Fibroblast of mammary gland (primary cell): ENCODE measurements around the gene FAM13A.
"Not testable (repeated sequence)": the region's sequence is repeated elsewhere in the genome, so short reads cannot be mapped to it uniquely, and the experiment has no call there.

Experiments used
- DNase-seq: peaks from one replicate; pipeline ENCODE4 v3.0.0-alpha.2; 2010; ENCODE audit warnings: low read depth
- H3K4me3 ChIP-seq: 2 replicates; pipeline ENCODE4 v1.5.1; 2011; ENCODE audit warnings: low read depth, mild to moderate bottlenecking, low read length, moderate library complexity; ENCODE audit not compliant: control insufficient read depth
- TF ChIP-seq, protein P1 (sequence below): conservative IDR thresholded peaks from 2 replicates; pipeline ENCODE4 v1.5.1; 2011; ENCODE audit warnings: low read depth, low read length, inconsistent platforms; ENCODE audit not compliant: control insufficient read depth, insufficient read depth

FAM13A gene

DNA sequence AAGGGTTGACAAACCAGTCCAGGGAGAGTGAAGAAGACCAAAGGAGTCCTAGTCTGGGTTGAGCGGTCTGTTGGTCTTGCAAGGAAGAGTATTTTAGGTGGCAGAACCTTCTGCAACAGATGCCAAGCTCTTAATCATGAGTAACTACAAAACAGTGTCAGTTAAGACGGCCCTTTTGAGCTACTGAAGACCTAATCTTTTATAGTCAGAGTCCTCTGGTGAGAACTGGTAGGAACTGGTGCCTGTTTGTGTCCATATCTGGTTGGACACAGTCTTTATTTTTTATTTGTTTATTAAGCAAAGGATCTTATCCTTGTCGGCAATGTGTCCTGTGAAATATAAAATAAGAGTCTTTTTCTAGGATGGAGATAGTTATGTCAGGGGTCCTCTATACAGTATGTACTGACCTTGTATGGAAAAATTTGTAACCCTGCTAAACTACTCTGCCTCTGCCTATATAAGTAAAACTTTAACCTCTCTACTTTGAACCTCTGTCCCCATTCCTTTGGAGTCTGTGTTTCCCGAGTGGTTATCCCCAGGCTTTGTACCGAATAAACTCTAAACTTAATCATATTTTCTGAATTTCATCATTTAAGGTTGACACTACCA, 47.1 kb downstream of the FAM13A start:
- no peak for DNase-seq
- no peak overlapping the region for H3K4me3 ChIP-seq
- TF ChIP-seq, protein P1, sequence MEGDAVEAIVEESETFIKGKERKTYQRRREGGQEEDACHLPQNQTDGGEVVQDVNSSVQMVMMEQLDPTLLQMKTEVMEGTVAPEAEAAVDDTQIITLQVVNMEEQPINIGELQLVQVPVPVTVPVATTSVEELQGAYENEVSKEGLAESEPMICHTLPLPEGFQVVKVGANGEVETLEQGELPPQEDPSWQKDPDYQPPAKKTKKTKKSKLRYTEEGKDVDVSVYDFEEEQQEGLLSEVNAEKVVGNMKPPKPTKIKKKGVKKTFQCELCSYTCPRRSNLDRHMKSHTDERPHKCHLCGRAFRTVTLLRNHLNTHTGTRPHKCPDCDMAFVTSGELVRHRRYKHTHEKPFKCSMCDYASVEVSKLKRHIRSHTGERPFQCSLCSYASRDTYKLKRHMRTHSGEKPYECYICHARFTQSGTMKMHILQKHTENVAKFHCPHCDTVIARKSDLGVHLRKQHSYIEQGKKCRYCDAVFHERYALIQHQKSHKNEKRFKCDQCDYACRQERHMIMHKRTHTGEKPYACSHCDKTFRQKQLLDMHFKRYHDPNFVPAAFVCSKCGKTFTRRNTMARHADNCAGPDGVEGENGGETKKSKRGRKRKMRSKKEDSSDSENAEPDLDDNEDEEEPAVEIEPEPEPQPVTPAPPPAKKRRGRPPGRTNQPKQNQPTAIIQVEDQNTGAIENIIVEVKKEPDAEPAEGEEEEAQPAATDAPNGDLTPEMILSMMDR, result no peak

DNA sequence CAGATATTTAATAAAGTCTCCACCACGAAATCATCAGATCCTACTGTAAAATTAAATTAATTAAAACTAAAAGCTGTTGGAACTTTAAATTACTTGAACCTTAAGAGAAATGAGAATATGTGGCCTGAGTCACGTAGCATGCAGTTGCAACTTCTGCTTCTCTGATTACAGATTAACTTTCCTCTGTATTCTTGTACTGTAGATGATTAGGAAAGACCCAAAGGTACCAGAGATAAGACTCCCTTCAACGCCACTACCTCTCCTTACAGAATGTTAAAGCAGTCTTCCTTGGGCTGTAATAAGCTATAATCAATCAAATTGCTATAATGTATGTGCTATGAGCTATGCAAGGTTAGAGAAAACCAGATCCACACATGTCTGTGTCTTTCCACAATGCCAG, 47.9 kb downstream of the FAM13A start:
- DNase-seq, result no peak
- TF ChIP-seq, protein P1, result no peak
- H3K4me3 ChIP-seq, result no peak overlapping the region

DNA sequence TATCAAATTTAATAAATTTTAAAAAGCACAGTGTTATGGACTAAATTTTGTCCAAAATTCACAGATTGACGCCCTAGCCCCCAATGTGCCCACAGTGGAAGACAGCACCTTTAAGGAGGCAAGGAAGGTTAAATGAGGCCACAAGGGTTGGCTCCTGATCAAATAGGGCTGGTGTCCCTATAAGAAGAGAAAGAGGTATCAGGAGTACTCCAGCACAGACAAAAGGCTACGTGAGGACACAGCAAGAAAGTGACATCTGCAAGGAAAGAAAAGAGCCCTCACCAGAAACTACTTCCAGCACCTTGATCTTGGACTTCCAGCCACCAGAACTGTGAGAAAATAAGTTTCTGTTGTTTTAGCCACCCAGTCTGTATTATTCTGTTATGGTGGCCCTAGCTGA, 48.8 kb downstream of the FAM13A start:
- DNase-seq, result no peak
- no peak overlapping the region for H3K4me3 ChIP-seq
- TF ChIP-seq, protein P1, result no peak

DNA sequence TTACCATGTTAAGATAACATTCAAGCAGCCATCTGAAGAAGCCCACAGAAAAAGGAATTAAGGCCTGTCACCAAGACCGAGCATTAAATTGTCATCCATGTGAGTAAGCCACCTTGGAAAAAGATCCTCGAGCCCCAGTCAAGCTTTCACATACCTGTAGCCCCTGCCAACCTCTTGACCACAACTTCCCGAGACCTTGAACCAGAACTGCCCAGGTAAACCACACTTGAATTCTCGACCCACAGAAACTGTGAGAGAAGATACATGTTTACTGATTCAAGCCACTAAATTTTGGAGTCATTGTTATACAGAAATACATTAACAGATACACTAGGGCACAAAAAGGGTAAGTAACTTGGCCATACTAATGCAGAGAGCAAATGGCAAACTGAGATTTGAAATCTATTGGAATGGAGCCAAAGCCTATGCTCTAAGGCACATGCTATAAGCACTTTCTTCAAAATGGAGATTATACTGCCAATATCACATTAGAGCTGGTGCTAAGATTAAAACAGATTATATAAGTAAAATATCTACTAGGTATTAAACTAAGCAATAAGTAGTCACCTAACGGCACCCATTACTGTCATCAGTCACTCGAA, 49.5 kb downstream of the FAM13A start:
- no peak for DNase-seq
- TF ChIP-seq, protein P1, result no peak
- no peak overlapping the region for H3K4me3 ChIP-seq

DNA sequence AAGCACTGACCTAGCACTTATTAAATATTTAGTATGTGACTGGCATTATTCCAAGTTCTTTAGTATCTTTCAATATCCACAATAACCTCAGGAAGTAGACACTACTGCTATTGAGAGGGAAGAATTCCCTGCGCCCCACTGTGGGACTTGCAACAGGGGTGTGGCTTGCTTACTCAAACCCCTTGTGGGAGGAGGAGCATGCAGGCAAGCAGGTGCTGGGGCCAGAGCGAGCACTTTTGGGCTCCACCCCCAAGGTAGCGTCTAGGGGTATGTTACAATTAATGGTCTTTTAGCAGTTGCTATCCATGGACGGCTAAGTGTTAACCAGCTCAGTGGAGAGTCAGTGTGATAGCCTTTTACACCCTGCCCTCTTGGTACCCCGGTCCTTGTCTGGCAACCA, 50.7 kb downstream of the FAM13A start:
- no peak overlapping the region for H3K4me3 ChIP-seq
- DNase-seq, result no peak
- TF ChIP-seq, protein P1, result no peak

DNA sequence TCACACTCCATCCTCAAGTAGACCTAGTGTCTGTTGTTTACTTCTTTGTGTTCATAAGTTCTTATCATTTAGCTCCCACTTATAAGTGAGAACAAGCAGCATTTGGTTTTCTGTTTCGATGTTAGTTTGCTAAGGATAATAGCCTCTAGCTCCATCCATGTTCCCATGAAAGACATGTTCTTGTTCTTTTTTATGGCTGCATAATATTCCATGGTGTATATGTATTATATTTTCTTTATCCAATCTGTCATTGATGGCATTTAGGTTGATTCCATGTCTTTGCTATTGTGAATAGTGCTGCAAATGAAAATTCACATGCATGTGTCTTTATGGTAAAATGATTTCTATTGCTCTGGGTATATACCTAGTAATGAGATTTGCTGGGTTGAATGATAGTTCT, 51.9 kb downstream of the FAM13A start:
- H3K4me3 ChIP-seq, DNase-seq: not testable (repeated sequence)

DNA sequence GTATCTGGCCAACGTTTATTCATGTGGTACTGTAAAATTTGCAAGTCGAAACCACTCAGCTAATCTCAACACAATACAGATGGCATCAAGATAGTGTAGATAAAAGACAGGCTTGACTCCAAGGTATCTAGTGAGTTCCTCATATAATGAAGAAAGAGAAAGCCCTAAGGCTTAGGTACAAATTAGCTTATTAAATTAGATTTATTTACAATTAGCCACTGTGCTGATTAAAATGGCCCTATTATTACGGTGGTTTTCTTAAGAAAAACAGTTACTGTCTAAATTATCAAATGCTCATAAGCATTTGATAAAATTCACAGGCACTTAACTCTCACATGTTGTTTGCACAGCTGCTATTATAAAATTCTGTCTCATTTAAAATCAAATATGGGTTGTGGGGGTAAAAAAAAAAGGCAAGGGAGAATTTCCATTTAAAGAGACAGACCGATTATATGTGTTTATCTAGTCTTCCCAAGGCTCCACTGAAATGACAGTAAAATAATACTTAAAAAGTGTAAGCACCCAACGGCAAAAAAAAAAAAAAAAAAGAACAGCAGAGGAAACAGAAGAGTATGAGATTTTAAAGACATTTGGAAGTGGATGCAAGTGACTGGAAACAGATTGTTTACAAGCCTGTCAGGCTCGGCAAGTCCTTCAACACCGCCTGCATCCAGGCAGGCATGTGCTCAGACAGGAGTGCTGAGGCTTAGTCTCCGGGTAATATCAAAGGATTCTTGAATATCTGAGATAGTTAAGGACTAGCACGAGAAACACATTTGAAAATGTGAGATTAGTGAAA, 55.1 kb downstream of the FAM13A start:
- TF ChIP-seq, protein P1, result no peak
- no peak for DNase-seq
- no peak overlapping the region for H3K4me3 ChIP-seq
